HepG2 (cell line): ENCODE results near the gene BHLHE23. TPM values are rescaled to one million over a fixed set of nuclear protein-coding genes. Genes with fewer than 3 reads are reported as not detected.

Source experiments
- ATAC-seq: fragments of 200-7000 bp; cut with Tn5 transposase; 3 replicates; pipeline ENCODE4 v1.9.1; 2020; ENCODE audit warnings: mild to moderate bottlenecking, moderate library complexity
- BruUV-seq: library from RNA; stranded (reverse); fragments of 400-500 nt; replicated peaks from 2 replicates; lab custom pipeline; 2021; lab: Mats Ljungman, UMichigan
- CTCF ChIA-PET: fragments of 300-600 bp; formaldehyde crosslinking; extraction: SDS; loops from one replicate; lab custom pipeline; 2021; ENCODE audit warnings: low total read pairs, inconsistent platforms, low intra/inter-chr PET ratio; lab: Yijun Ruan, JAX
- POLR2A ChIA-PET: fragments of 350-600 bp; sonication (Branson Sonifier 250); formaldehyde crosslinking; loops from one replicate; lab custom pipeline; 2020; ENCODE audit warnings: antibody characterized with exemption, inconsistent platforms; lab: Yijun Ruan, JAX
- DNase-seq: peaks from one replicate; pipeline ENCODE4 v3.0.0-alpha.2; 2015; ENCODE audit warnings: low spot score
- FAIRE-seq: peaks from 3 replicates; lab custom pipeline; 2011; peaks lifted over from hg19 to GRCh38; lab: Jason Lieb, UNC
- H2AFZ ChIP-seq: one replicate; pipeline ENCODE4 v1.6.1; 2011; ENCODE audit warnings: low read length, inconsistent platforms
- H3K27ac ChIP-seq: fragments of 300-600 bp; 3 replicates; pipeline ENCODE4 v1.8.0; 2011; ENCODE audit warnings: mixed run types, mild to moderate bottlenecking, mixed read lengths, low read length, inconsistent platforms; ENCODE audit not compliant: insufficient read depth; ENCODE audit errors: extremely low read length
- H3K27me3 ChIP-seq, 2 experiments: fragments of 200-600 bp in 1 of 2; 2 replicates in 1 of 2; 3 replicates in 1 of 2; pipeline versions ENCODE4 v1.6.0 to v1.8.0; 2011; ENCODE audit warnings: low read length in 2 of 2, mild to moderate bottlenecking in 2 of 2, moderate library complexity in 2 of 2, inconsistent platforms in 1 of 2; ENCODE audit not compliant: insufficient read depth in 2 of 2, control insufficient read depth in 1 of 2
- H3K36me3 ChIP-seq, 2 experiments: fragments of 200-600 bp in 1 of 2; replicated peaks in 1 of 2; 2 replicates in 1 of 2; 3 replicates in 1 of 2; pipeline versions ENCODE4 v1.5.1 to v1.8.0; 2011; ENCODE audit warnings: low read length in 2 of 2, inconsistent platforms in 1 of 2; ENCODE audit not compliant: insufficient read depth in 2 of 2, control insufficient read depth in 1 of 2
- H3K4me1 ChIP-seq: 2 replicates; pipeline ENCODE4 v1.5.1; 2012; ENCODE audit warnings: low read length, inconsistent platforms; ENCODE audit not compliant: insufficient read depth
- H3K4me2 ChIP-seq: 2 replicates; pipeline ENCODE4 v1.6.0; 2011; ENCODE audit warnings: low read depth, low read length, inconsistent platforms
- H3K4me3 ChIP-seq, 3 experiments: fragments of 200-600 bp in 1 of 3; sonication (generic), shearing (Covaris generic) in 1 of 3; replicated peaks in 1 of 3; 2 replicates each; pipeline ENCODE4 v1.5.1; 2011 to 2016; ENCODE audit warnings: low read length in 3 of 3, inconsistent platforms in 2 of 3, low read depth in 2 of 3, mild to moderate bottlenecking in 2 of 3, control low read depth in 1 of 3, mixed read lengths in 1 of 3; ENCODE audit not compliant: insufficient read depth in 1 of 3
- H3K79me2 ChIP-seq: one replicate; pipeline ENCODE4 v1.6.1; 2011; ENCODE audit warnings: low read length, inconsistent platforms; ENCODE audit not compliant: insufficient read depth
- H3K9ac ChIP-seq: 2 replicates; pipeline ENCODE4 v1.6.0; 2011; ENCODE audit warnings: mild to moderate bottlenecking, low read depth, low read length, inconsistent platforms; ENCODE audit not compliant: insufficient read depth
- H3K9me3 ChIP-seq: 2 replicates; pipeline ENCODE4 v1.5.1; 2012; ENCODE audit warnings: mild to moderate bottlenecking, low read length
- H4K20me1 ChIP-seq: 2 replicates; pipeline ENCODE4 v1.6.0; 2011; ENCODE audit warnings: inconsistent platforms, mild to moderate bottlenecking, low read length, moderate library complexity; ENCODE audit not compliant: insufficient read depth
- ARID3A ChIP-seq: IDR thresholded peaks from 2 replicates; pipeline ENCODE4 v1.6.1; 2012; ENCODE audit warnings: low read depth, low read length, improper control_type of control experiment
- CTCF ChIP-seq: sonication (generic); formaldehyde crosslinking; IDR thresholded peaks from 2 replicates; pipeline ENCODE4 v1.5.0; 2020; ENCODE audit warnings: mild to moderate bottlenecking, missing genetic modification reagents, moderate library complexity
- EZH2 ChIP-seq: conservative IDR thresholded peaks from 2 replicates; pipeline ENCODE4 v1.6.1; 2012; ENCODE audit warnings: mild to moderate bottlenecking, low read depth, low read length, moderate library complexity
- HOXA3 ChIP-seq: sonication (generic); formaldehyde crosslinking; IDR thresholded peaks from 2 replicates; pipeline ENCODE4 v1.5.0; 2020; ENCODE audit warnings: missing genetic modification reagents
- MEIS1 ChIP-seq: sonication (generic); formaldehyde crosslinking; IDR thresholded peaks from 2 replicates; pipeline ENCODE4 v1.9.0; 2021; ENCODE audit warnings: mild to moderate bottlenecking, missing genetic modification reagents, moderate library complexity, borderline replicate concordance
- MYC ChIP-seq: sonication (generic); formaldehyde crosslinking; IDR thresholded peaks from 2 replicates; pipeline ENCODE4 v1.9.0; 2021; ENCODE audit warnings: missing genetic modification reagents, borderline replicate concordance
- RBM22 ChIP-seq: fragments of 200-400 bp; formaldehyde crosslinking; optimal IDR thresholded peaks from 2 replicates; pipeline ENCODE3; 2017; ENCODE audit warnings: mild to moderate bottlenecking, low read length, moderate library complexity
- REXO4 ChIP-seq: sonication (generic); formaldehyde crosslinking; IDR thresholded peaks from 2 replicates; pipeline ENCODE4 v1.8.0; 2022; ENCODE audit warnings: missing genetic modification reagents, mild to moderate bottlenecking, borderline replicate concordance
- RFX3 ChIP-seq: IDR thresholded peaks from 2 replicates; pipeline ENCODE4 v1.6.1; 2016; ENCODE audit warnings: missing biosample characterization, missing genetic modification reagents
- SATB2 ChIP-seq: sonication (generic); formaldehyde crosslinking; IDR thresholded peaks from 2 replicates; pipeline ENCODE4 v1.5.0; 2020; ENCODE audit warnings: missing genetic modification reagents
- STAG1 ChIP-seq: sonication (generic); formaldehyde crosslinking; IDR thresholded peaks from 2 replicates; pipeline ENCODE4 v1.4.0; 2020; ENCODE audit warnings: missing genetic modification reagents
- ZBTB25 ChIP-seq: IDR thresholded peaks from 2 replicates; pipeline ENCODE4 v1.6.1; 2018; ENCODE audit warnings: missing genetic modification reagents
- ZBTB7B ChIP-seq: sonication (generic); formaldehyde crosslinking; IDR thresholded peaks from 2 replicates; pipeline ENCODE4 v1.4.0; 2020; ENCODE audit warnings: missing genetic modification reagents
- ZNF282 ChIP-seq: fragments of 450-650 bp; IDR thresholded peaks from 2 replicates; pipeline ENCODE4 v1.6.1; 2018; ENCODE audit not compliant: partially characterized antibody
- ZNF460 ChIP-seq: sonication (generic); formaldehyde crosslinking; IDR thresholded peaks from 2 replicates; pipeline ENCODE4 v1.5.1; 2020; ENCODE audit warnings: missing genetic modification reagents, mild to moderate bottlenecking, borderline replicate concordance
- ZNF546 ChIP-seq: sonication (generic); formaldehyde crosslinking; conservative IDR thresholded peaks from 2 replicates; pipeline ENCODE4 v1.8.1; 2023; ENCODE audit warnings: mild to moderate bottlenecking, missing genetic modification reagents
- ZNF547 ChIP-seq: sonication (generic); formaldehyde crosslinking; IDR thresholded peaks from 2 replicates; pipeline ENCODE4 v1.5.1; 2020; ENCODE audit warnings: mild to moderate bottlenecking, missing genetic modification reagents
- ZNF766 ChIP-seq: sonication (generic); formaldehyde crosslinking; IDR thresholded peaks from 2 replicates; pipeline ENCODE4 v1.5.0; 2020; ENCODE audit warnings: missing genetic modification reagents, borderline replicate concordance
- ZNF777 ChIP-seq: sonication (generic); formaldehyde crosslinking; IDR thresholded peaks from 2 replicates; pipeline ENCODE4 v1.4.0; 2020; ENCODE audit warnings: missing genetic modification reagents
- WGBS: methylation state at CpG from one replicate; pipeline ENCODE4 v1.1.6; 2017; ENCODE audit warnings: low lambda C conversion rate; 5-methylcytosine and 5-hydroxymethylcytosine counted together
- in situ Hi-C: cut with HindIII; loops from 2 replicates; pipeline ENCODE4 v1.10.0; 2017; ENCODE audit warnings: low pct_unique_long_range_greater_than_20kb; ENCODE audit not compliant: extremely low pct_ligation_motif_present
- intact Hi-C: fragments of 100-400 bp; cut with micrococcal nuclease; formaldehyde crosslinking; loops from one replicate; pipeline ENCODE4 v1.10.0; 2022; ENCODE audit not compliant: unreplicated experiment
- polyA plus RNA-seq, 8 experiments: library from polyadenylated mRNA; depleted of rRNA in 3 of 8; stranded (reverse) in 7 of 8; unstranded in 1 of 8; fragments of >200 nt; fragmentation: Illumina TruSeq in 4 of 8; extraction: Trizol in 4 of 8; gene quantifications; 2 replicates each; pipeline versions ENCODE4 v1.2.1 to v1.2.3, GENCODE V29; 2011 to 2016; ENCODE audit warnings: low read depth in 4 of 8, missing spikeins in 1 of 8, mixed read lengths in 1 of 8; ENCODE audit not compliant: insufficient read depth in 1 of 8
- total RNA-seq, 5 experiments: library from RNA; depleted of rRNA; stranded (reverse); fragments of >200 nt; fragmentation: Illumina TruSeq; extraction: Trizol; gene quantifications; 2 replicates each; pipeline ENCODE4 v1.2.3, GENCODE V29; 2016; ENCODE audit warnings: low read depth in 1 of 5
- TF ChIP-seq, protein P1 (sequence below): sonication (generic); formaldehyde crosslinking; IDR thresholded peaks from 2 replicates; pipeline ENCODE4 v1.8.0; 2022; ENCODE audit warnings: mild to moderate bottlenecking, missing genetic modification reagents, borderline replicate concordance

BHLHE23 gene
- total and polyA plus RNA-seq, 2 of the 13 experiments (the other 11 are each of a cell fraction or from before 2014, with no cell fraction given) = not detected

DNA sequence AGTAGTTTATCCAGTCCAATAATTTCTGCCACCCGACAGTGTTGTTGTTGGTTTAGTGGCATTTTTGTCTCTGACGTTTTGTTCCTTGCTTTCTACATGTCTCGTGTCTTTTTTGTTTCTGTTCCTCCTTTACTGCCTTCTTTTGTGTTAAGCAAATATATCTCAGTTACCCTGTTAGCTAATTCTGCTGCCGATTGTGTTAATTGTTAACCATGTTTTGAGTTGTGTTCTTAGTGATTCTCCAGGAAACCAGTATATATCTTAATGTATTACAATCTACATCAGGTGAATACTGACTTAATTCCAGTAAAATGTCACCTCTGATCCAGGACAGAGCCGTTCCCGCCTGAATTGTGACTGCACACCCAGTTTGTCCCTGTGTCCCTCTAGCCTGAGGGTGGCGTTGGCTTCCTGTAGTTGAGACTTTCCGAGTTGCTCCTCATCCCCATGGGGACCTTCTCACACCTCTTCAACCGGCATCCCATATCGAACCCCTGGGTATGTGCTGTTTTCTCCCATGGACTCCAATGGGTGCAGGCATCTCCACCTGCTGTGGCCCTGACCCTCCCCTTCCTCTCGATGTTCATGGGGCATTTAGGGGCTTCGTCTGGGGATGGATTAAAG, 35.8 kb upstream of the BHLHE23 start:
- DNase-seq (no peak), FAIRE-seq (no peak), ATAC-seq (peak; percentile 29; the same call in 1 of the 3 replicates)
- no peaks in the 10 kb centered on the region for H3K4me1 ChIP-seq
- WGBS = 8% methylated on average over 12 of the region's 12 CpGs
- CTCF ChIA-PET = no interaction called here
- POLR2A ChIA-PET = no interaction called here
- peaks cover 19 to 89% of the 10 kb centered on the region in 2 experiments for H3K27me3 ChIP-seq
- no peaks in the 10 kb centered on the region for H3K79me2 ChIP-seq
- H3K9ac ChIP-seq = no peak overlapping the region
- intact Hi-C loops = no loop called here
- no peaks in the 10 kb centered on the region for H3K9me3 ChIP-seq
- H3K4me2 ChIP-seq = no peak overlapping the region
- H4K20me1 ChIP-seq = no peaks in the 10 kb centered on the region; the same call in 1 of the 2 replicates
- no peak overlapping the region for H3K27ac ChIP-seq
- no peaks in the 10 kb centered on the region for H3K36me3 ChIP-seq
- H2AFZ ChIP-seq = no peak overlapping the region
- TF ChIP-seq SATB2 (CRISPR knock-in tag) (no peak), EZH2 (0 out of 2 replicates have a peak, but pooled peaks have one; percentile 56), MYC (no peak), HOXA3 (no peak), REXO4 (CRISPR knock-in tag) (no peak), ZNF547 (CRISPR knock-in tag) (no peak), STAG1 (0 out of 2 replicates have a peak, but pooled peaks have one; percentile 22), RFX3 (no peak), CTCF (CRISPR knock-in tag) (peak; percentile 41), ZBTB25 (CRISPR knock-in tag) (no peak), ARID3A (no peak), ZNF460 (no peak), ZNF777 (CRISPR knock-in tag) (no peak), MEIS1 (CRISPR knock-in tag) (no peak), ZNF766 (CRISPR knock-in tag) (no peak), ZBTB7B (CRISPR knock-in tag) (no peak), ZNF282 (no peak), ZNF546 (no peak), RBM22 (no peak)
- TF ChIP-seq, protein P1, sequence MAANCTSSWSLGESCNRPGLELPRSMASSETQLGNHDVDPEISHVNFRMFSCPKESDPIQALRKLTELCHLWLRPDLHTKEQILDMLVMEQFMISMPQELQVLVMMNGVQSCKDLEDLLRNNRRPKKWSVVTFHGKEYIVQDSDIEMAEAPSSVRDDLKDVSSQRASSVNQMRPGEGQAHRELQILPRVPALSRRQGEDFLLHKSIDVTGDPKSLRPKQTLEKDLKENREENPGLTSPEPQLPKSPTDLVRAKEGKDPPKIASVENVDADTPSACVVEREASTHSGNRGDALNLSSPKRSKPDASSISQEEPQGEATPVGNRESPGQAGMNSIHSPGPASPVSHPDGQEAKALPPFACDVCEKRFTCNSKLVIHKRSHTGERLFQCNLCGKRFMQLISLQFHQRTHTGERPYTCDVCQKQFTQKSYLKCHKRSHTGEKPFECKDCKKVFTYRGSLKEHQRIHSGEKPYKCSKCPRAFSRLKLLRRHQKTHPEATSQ (CRISPR knock-in tag) = no peak
- in situ Hi-C loops = no loop called here
- no peak overlapping the region for H3K4me3 ChIP-seq
- no TSS peak for BruUV-seq
